HG03039 (cell line): Measurements from ENCODE around the gene ITGB1BP1.

Source experiments
- ATAC-seq: cut with Tn5 transposase; IDR thresholded peaks from one replicate; pipeline ENCODE4 v1.9.1; 2021; ENCODE audit warnings: mild to moderate bottlenecking, moderate library complexity; ENCODE audit not compliant: unreplicated experiment

ITGB1BP1 gene

DNA sequence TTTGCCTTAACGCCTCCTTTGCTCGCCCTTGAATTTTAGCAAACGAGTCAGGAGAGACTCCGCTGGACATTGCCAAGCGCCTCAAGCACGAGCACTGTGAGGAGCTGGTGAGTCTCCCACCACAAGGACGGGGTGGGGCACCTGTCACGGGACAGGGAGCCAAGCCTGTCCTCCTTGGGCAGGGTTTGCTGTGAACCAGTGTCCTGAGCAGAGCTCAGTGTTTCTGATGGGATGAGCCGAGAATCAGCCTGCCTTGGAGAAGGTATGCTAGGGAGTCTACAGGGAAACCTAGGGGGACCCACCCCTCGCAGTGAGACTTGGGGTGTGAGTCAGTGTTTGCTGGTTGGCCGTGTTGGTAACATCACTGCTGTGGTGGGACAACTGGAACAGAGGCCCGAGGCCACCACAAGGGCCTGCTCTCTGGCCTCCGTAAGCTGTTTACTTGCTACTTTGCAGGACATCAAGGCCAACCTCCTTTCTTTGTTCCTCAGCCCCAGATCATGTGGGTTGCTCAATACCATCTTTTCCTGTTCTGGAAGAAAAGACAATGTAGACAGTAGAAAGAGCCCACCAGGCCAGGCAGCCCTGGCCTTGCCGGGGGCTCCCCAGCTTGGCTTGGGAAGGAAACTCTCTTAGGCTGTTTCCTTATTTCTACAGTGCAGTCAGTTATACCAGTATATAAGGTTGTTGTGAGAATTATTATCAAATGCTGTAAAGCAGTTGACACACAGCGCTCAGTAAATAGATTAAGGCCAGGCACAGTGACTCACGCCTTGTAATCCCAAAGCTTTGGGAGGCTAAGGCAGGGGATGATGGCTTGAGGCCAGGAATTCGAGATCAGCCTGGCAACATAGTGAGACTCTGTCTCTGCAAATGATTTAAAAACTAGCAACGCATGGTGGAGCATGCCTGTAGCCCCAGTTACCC is 42.4 kb downstream of the ITGB1BP1 start:
- no peak for ATAC-seq

- no peak for ATAC-seq
These were observed 44.0 kb downstream of the ITGB1BP1 start for GRCh38 chr2:9379391-9379755.

GRCh38 chr2:9378433-9379390 is 44.6 kb downstream of the ITGB1BP1 start:
- ATAC-seq: no peak

- no peak for ATAC-seq
These were observed 45.7 kb downstream of the ITGB1BP1 start for GRCh38 chr2:9377461-9378097.

- ATAC-seq: no peak
These were observed 47.4 kb downstream of the ITGB1BP1 start for GRCh38 chr2:9375857-9376428.

DNA sequence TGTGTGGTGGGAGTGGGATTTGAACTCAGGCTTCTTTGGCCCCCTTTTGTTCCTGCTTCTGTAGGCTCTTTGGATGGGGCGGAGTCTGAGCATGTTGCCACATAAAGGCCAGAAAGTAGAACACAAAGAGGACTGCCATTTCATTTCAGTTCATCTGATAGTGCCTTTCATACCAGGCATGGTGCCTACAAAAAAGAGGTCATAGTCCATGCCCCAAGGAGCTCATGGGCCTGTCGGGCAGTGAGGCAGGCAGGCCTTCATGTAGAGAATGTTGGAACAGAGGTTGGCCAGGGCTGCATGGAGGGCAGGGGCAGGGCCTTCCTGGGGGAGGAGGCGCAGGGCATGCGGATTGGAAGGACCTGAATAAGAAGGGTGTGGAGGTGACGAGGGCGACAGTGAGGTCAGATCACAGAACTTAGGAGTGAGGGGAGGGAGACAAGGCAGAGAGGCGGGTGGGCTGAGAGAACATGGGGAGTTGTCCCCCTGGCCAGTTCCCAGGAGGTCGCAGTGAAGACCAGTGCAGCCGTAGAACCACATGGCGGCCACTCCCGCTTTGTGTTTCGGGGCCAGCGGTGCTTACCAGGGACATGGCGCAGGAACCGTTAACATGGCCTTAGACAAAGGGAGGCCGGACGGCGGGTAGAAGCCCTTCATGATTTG is 49.1 kb downstream of the ITGB1BP1 start:
- no peak for ATAC-seq

- no peak for ATAC-seq
These were observed 49.9 kb downstream of the ITGB1BP1 start for GRCh38 chr2:9373476-9373875.

DNA sequence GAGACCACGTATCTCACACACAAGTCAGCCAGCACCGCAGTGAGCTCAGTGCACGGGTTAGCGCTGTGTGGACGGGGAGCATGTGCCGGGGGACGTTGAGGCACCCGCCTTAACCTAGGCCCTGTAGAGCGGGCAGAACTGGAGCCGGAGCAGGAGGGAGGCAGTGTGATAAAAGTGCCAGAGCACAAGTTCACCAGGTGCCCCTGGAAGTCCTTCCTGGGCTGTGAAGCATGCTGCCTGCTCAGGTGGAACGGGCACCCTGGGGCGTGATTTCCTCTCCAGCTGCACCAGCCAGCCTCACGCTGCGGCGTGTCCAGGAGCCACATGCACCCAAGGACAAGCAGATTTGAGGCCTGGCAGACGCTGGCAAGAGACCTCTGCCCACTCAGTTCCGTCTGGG is 50.3 kb downstream of the ITGB1BP1 start:
- ATAC-seq: no peak

- no peak for ATAC-seq
These were observed 52.6 kb downstream of the ITGB1BP1 start for GRCh38 chr2:9370746-9371145.

- no peak for ATAC-seq
These were observed 57.3 kb downstream of the ITGB1BP1 start for GRCh38 chr2:9366026-9366425.

- no peak for ATAC-seq
These were observed 57.8 kb downstream of the ITGB1BP1 start for GRCh38 chr2:9365498-9366019.

DNA sequence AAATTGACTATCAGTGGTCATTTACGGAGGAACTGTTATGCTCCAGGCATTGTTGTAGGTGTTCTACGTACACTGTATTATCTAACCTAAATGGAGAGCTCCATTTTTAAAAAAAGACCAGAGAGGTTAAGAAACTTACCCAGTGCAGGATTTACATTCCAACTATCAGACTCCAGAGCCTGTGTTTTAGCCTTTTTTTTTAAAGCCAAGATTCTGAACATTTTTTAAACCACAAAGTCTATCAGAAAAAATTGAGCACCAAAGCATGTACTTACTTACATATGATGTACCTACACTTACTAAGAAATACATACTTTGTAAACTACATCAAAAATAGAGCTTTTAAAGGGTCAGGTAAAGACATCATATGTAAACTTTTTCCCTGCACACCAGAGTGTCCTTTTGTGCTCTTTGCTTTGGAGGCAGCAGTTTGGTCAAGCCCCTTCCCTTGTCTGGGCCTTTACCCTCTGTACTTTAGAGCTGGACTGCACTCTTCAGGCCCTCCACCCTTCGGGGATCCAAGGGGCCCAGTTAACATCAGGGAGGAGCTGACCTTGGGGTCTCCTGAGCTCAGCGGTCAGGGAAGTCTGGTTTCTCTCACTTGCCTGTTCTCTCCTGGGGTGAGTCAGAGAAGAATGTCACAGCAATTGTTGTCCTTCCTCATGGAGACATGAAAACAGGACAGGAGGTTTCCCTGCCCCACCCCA is 58.4 kb downstream of the ITGB1BP1 start:
- ATAC-seq: no peak

DNA sequence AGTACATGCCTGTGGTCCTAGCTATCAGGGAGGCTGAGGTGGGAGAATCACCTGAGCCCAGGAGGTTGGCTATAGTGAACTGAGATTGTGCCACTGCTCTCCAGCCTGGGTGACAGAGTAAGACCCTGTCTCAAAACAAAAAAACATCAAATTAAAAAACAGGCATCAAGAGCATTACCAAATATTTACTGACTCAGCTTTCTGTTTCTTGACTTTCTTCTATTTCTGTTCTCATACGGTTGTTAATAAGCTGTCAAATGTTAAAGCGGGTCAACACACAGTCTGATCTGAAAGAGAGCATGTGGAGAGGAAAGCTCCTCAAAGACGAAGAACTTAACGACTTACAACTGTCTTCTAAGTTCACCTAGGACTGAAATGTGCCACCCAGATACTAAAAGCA is 59.0 kb downstream of the ITGB1BP1 start:
- ATAC-seq: no peak

GRCh38 chr2:9360701-9361100 is 62.6 kb downstream of the ITGB1BP1 start:
- no peak for ATAC-seq

- no peak for ATAC-seq
These were observed 63.2 kb downstream of the ITGB1BP1 start for GRCh38 chr2:9360110-9360509.

DNA sequence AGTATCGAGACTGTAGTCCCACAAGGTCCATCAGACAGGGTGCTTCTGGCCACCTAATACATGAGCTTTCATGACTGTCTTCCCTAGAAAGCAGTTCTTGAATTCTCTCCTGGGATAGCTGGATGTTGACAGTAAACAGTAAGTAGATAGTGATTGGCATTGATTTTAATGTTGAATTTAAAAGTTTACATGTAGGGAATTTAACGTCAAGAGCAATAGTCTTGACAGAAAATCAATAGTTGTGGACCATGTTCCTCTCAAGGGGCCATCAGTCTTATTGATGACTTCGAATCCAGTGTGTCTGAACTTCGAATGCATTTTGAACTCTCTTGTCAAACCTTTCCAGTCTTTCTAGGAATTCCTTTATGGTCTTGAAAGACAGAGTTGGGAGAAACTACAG is 63.9 kb downstream of the ITGB1BP1 start:
- no peak for ATAC-seq

- no peak for ATAC-seq
These were observed 64.5 kb downstream of the ITGB1BP1 start for GRCh38 chr2:9358846-9359245.

- no peak for ATAC-seq
These were observed 67.1 kb downstream of the ITGB1BP1 start for GRCh38 chr2:9356261-9356660.

GRCh38 chr2:9355716-9356115 is 67.6 kb downstream of the ITGB1BP1 start:
- ATAC-seq: no peak
